GOT3 (cell line): Measurements from ENCODE around the gene PGGHG.
"Not testable (repeated sequence)": the region's sequence is repeated elsewhere in the genome, so short reads cannot be mapped to it uniquely, and the experiment has no call there.

Experiments used
- DNase-seq: peaks from one replicate; lab custom pipeline; 2025; ENCODE audit warnings: mixed read lengths; lab: John Stamatoyannopoulos, UW

The PGGHG gene

GRCh38 chr11:297586-298405 is 8.9 kb downstream of the PGGHG start:
- DNase-seq, result no peak

- no peak for DNase-seq
These were observed 9.6 kb downstream of the PGGHG start for GRCh38 chr11:298406-299065.

GRCh38 chr11:299081-299891 is 10.4 kb downstream of the PGGHG start, which contains the start of gene IFITM5:
Gene IFITM5 (minus strand): TSS chr11:299526. CDS start chr11:299490, 36 bp downstream.
- DNase-seq, result no peak

- DNase-seq, result no peak
These were observed 11.2 kb downstream of the PGGHG start for GRCh38 chr11:299951-300735.

GRCh38 chr11:303363-303762 is 14.4 kb downstream of the PGGHG start:
- no peak for DNase-seq

- DNase-seq, result no peak
These were observed 15.2 kb downstream of the PGGHG start for GRCh38 chr11:304061-304506.

- no peak for DNase-seq
These were observed 16.3 kb downstream of the PGGHG start for GRCh38 chr11:304915-305843.

GRCh38 chr11:305844-306211 is 16.9 kb downstream of the PGGHG start:
- DNase-seq, result no peak

- no peak for DNase-seq
These were observed 17.9 kb downstream of the PGGHG start for GRCh38 chr11:306645-307371.

GRCh38 chr11:307766-308708 is 19.1 kb downstream of the PGGHG start, which contains the start of gene IFITM2:
Gene IFITM2 (plus strand): TSS chr11:307816. CDS start chr11:308193, 377 bp downstream.
- DNase-seq, result peak; percentile 4

GRCh38 chr11:308740-309665 is 20.1 kb downstream of the PGGHG start:
- not testable (repeated sequence) for DNase-seq

- DNase-seq, result not testable (repeated sequence)
These were observed 21.1 kb downstream of the PGGHG start for GRCh38 chr11:309979-310572.

GRCh38 chr11:311013-311748 is 22.3 kb downstream of the PGGHG start:
- DNase-seq, result not testable (repeated sequence)

- DNase-seq, result no peak
These were observed 23.3 kb downstream of the PGGHG start for GRCh38 chr11:312092-312816.

GRCh38 chr11:313304-313786 is 24.4 kb downstream of the PGGHG start:
- DNase-seq, result no peak
